ENCODE data around the gene NUP58. TPM values are rescaled to one million over a fixed set of nuclear protein-coding genes. Genes with fewer than 3 reads are reported as not detected.
A peak's percentile ranks its signal among the peaks of the same experiment; 100 is the strongest.

Gene NUP58
- total RNA-seq, 1 experiment from 2014 or later: 46.1 TPM

- Histone ChIP-seq H3K36me3 (ENCODE audit: low read depth, low read length) (peaks cover 11% of the 10 kb centered on the region), H3K27ac (ENCODE audit: low read length) (no peak overlapping the region)
- POLR2A ChIA-PET (ENCODE audit: unreplicated experiment): no interaction called here
These were observed 48.7 kb upstream of the NUP58 start for GRCh38 chr13:25252752-25253151.

GRCh38 chr13:25253702-25254101, 47.7 kb upstream of the NUP58 start:
- DNase-seq (peak; percentile 77), ATAC-seq (peak; percentile 94)
- Histone ChIP-seq H3K4me1 (ENCODE audit: insufficient read depth, low read length) (peaks cover 21% of the 10 kb centered on the region), H3K36me3 (ENCODE audit: low read depth, low read length) (peaks cover 11% of the 10 kb centered on the region), H4K20me1 (ENCODE audit: low read length) (no peaks in the 10 kb centered on the region), H3K9ac (ENCODE audit: low read length) (peak overlapping the region; percentile 16; the same call in 1 of the 2 replicates), H3K79me2 (ENCODE audit: low read length) (no peaks in the 10 kb centered on the region), H2AFZ (ENCODE audit: low read length) (no peak overlapping the region), H3K4me3 (ENCODE audit: low read length) (peak overlapping the region; percentile 34; the same call in 1 of the 2 replicates), H3F3A (ENCODE audit: low read length, unreplicated experiment) (no peaks in the 10 kb centered on the region), H3K4me2 (ENCODE audit: low read length) (peak overlapping the region; percentile 76), H3K9me2 (replicated peaks; ENCODE audit: low read length) (no peaks in the 10 kb centered on the region), H3K9me3 (ENCODE audit: low read length) (no peaks in the 10 kb centered on the region), H3K27ac (ENCODE audit: low read length) (peak overlapping the region; percentile 78), H3K27me3 (ENCODE audit: low read length) (no peaks in the 10 kb centered on the region)
- CTCF ChIA-PET: no interaction called here
- POLR2A ChIA-PET (ENCODE audit: unreplicated experiment): no interaction called here
- TF ChIP-seq CTCF (conservative IDR thresholded peaks at IDR 0.05; ENCODE audit: low read depth, low read length) (no peak), EZH2 (IDR thresholded peaks at IDR 0.05; ENCODE audit: low read length, unreplicated experiment) (no peak), EZH2phosphoT487 (IDR thresholded peaks at IDR 0.05; ENCODE audit: borderline replicate concordance, low read length) (no peak)
- no TSS peak for BruUV-seq (replicated peaks)
- intact Hi-C loops (cut with micrococcal nuclease): loop anchor here (2.0 to 5.0 kb wide), 2 partner anchors 34 to 47 kb away; partner anchors contain the start of genes MTMR6 and NUP58

More at GRCh38 chr13:25252752-25253151, 48.7 kb upstream of the NUP58 start:
- intact Hi-C loops (cut with micrococcal nuclease): loop anchor here (2.0 to 5.0 kb wide), 2 partner anchors 35 to 48 kb away; partner anchors contain the start of genes MTMR6 and NUP58
- Histone ChIP-seq H2AFZ (ENCODE audit: low read length) (no peak overlapping the region), H3K4me3 (ENCODE audit: low read length) (no peak overlapping the region), H3K27me3 (ENCODE audit: low read length) (no peaks in the 10 kb centered on the region), H3F3A (ENCODE audit: low read length, unreplicated experiment) (no peaks in the 10 kb centered on the region), H3K4me1 (ENCODE audit: insufficient read depth, low read length) (peaks cover 21% of the 10 kb centered on the region), H4K20me1 (ENCODE audit: low read length) (no peaks in the 10 kb centered on the region), H3K79me2 (ENCODE audit: low read length) (no peaks in the 10 kb centered on the region), H3K9me2 (replicated peaks; ENCODE audit: low read length) (no peaks in the 10 kb centered on the region), H3K4me2 (ENCODE audit: low read length) (no peak overlapping the region), H3K9ac (ENCODE audit: low read length) (no peak overlapping the region), H3K9me3 (ENCODE audit: low read length) (no peaks in the 10 kb centered on the region)
- ATAC-seq: no peak
- TF ChIP-seq CTCF (conservative IDR thresholded peaks at IDR 0.05; ENCODE audit: low read depth, low read length): no peak
- TF ChIP-seq EZH2phosphoT487 (IDR thresholded peaks at IDR 0.05; ENCODE audit: borderline replicate concordance, low read length): no peak
- TF ChIP-seq EZH2 (IDR thresholded peaks at IDR 0.05; ENCODE audit: low read length, unreplicated experiment): no peak
- BruUV-seq (replicated peaks): no TSS peak
- CTCF ChIA-PET: no interaction called here
- DNase-seq: no peak

- no peak overlapping the region for H3K4me3 ChIP-seq (ENCODE audit: low read length)
- ATAC-seq (no peak), DNase-seq (no peak)
- H3K9me3 ChIP-seq (ENCODE audit: low read length): no peaks in the 10 kb centered on the region
- no peaks in the 10 kb centered on the region for H3K79me2 ChIP-seq (ENCODE audit: low read length)
- H3K4me1 ChIP-seq (ENCODE audit: insufficient read depth, low read length): no peaks in the 10 kb centered on the region
- intact Hi-C loops (cut with micrococcal nuclease): no loop called here
- H3K27me3 ChIP-seq (ENCODE audit: low read length): no peaks in the 10 kb centered on the region
- no peak overlapping the region for H3K4me2 ChIP-seq (ENCODE audit: low read length)
- no peak overlapping the region for H3K27ac ChIP-seq (ENCODE audit: low read length)
- H3K9ac ChIP-seq (ENCODE audit: low read length): no peak overlapping the region
- TF ChIP-seq EZH2phosphoT487 (IDR thresholded peaks at IDR 0.05; ENCODE audit: borderline replicate concordance, low read length): no peak
- TF ChIP-seq CTCF (conservative IDR thresholded peaks at IDR 0.05; ENCODE audit: low read depth, low read length): no peak
- no peak for TF ChIP-seq EZH2 (IDR thresholded peaks at IDR 0.05; ENCODE audit: low read length, unreplicated experiment)
- no TSS peak for BruUV-seq (replicated peaks)
- ChIA-PET CTCF (no interaction called here), POLR2A (ENCODE audit: unreplicated experiment) (no interaction called here)
- peaks cover 14% of the 10 kb centered on the region for H3K36me3 ChIP-seq (ENCODE audit: low read depth, low read length)
- no peaks in the 10 kb centered on the region for H4K20me1 ChIP-seq (ENCODE audit: low read length)
- no peak overlapping the region for H2AFZ ChIP-seq (ENCODE audit: low read length)
- no peaks in the 10 kb centered on the region for H3K9me2 ChIP-seq (replicated peaks; ENCODE audit: low read length)
- no peaks in the 10 kb centered on the region for H3F3A ChIP-seq (ENCODE audit: low read length, unreplicated experiment)
These were observed 39.2 kb upstream of the NUP58 start for GRCh38 chr13:25262261-25262660.
